Putamen (tissue), 1 donor: Measurements from ENCODE around the gene RBMS1.
"Not testable (repeated sequence)": the region's sequence is repeated elsewhere in the genome, so short reads cannot be mapped to it uniquely, and the experiment has no call there.

ENCODE experiments used
- DNase-seq: peaks from one replicate; pipeline ENCODE4 v3.0.0-alpha.2; 2016; ENCODE audit warnings: low spot score

The RBMS1 gene

DNA sequence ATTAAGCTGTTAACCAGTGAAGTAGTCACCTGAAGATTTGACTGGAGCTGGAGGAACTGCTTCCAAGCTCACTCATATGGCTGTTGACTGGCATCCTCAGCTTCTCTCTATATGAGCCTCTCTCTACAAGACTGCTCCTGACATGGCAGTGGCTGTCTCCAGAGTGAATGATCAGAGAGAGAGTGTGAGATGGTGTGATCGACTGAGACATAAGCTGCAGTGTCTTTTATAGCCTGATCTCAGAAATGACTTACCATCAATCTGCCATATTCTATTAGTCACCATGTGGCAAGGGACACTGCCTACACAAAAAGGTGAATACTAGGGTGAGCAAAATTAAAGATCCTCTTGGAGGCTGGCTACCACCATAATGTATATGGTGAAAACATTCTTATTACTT lies 7.8 kb upstream of the RBMS1 start:
- no peak for DNase-seq

DNA sequence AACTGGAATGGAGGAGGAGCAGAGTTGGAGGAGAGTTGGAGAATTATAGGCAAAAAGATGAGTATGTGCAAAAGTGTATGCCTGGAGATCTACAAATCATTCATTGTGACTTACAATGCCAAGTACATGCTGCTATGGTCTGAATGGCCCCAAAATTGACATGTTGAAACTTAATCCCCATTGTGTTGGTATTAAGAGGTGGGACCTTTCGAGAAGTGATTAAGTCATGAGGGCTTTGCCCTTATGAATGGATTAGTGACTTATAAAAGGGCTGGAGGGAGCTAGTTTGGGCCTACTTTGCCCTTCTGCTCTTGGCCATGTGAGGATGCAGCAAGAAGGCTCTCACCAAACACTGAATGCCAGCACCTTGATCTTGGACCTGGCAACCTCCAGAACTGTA lies 6.3 kb upstream of the RBMS1 start:
- no peak for DNase-seq

GRCh38 chr2:160498137-160498536 lies 4.5 kb upstream of the RBMS1 start:
- no peak for DNase-seq

DNA sequence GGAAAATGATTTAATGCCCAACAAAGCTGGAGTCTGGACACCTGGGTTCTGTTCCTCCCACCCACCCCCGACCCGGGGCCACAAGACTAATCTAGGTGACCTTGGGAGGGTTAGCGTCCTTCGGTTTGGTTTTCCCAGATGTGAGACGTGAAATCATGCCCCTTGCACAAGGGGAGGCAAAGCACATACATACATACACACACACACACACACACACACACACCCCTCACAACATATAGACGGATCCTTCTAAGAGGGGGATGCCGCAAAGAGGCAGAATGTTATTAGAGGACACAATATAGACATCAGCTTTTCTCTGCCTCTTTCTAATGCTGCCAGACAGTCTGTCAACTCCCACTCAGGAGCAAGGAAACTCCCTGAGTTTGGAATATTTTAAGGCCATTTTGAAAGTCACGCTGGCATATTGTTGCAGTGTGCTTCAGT lies 616 bp upstream of the RBMS1 start:
- no peak for DNase-seq

GRCh38 chr2:160492401-160493226 lies 993 bp downstream of the RBMS1 start:
- DNase-seq = no peak

DNA sequence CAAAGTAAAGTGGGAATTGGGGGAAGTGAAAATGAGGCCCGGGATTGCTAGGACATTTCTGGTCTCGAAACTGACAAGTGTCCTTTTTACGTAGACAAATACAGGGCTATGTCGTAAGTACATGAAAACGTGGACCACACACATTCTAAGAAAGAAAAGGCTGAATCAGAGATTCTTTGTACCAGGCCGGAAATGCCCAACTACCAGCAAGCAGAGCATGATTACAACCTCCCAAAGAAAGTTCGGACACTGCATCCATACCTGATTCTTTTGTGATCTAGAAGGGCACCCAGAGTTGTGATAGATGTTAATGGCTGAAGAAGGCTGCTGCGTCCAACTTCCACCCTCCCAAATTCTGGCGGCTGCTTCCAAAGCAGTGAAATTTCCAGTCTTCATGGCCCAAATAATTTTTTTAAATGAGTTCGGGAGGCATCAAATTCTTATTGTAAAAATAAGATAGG lies 1.7 kb downstream of the RBMS1 start:
- no peak for DNase-seq

DNA sequence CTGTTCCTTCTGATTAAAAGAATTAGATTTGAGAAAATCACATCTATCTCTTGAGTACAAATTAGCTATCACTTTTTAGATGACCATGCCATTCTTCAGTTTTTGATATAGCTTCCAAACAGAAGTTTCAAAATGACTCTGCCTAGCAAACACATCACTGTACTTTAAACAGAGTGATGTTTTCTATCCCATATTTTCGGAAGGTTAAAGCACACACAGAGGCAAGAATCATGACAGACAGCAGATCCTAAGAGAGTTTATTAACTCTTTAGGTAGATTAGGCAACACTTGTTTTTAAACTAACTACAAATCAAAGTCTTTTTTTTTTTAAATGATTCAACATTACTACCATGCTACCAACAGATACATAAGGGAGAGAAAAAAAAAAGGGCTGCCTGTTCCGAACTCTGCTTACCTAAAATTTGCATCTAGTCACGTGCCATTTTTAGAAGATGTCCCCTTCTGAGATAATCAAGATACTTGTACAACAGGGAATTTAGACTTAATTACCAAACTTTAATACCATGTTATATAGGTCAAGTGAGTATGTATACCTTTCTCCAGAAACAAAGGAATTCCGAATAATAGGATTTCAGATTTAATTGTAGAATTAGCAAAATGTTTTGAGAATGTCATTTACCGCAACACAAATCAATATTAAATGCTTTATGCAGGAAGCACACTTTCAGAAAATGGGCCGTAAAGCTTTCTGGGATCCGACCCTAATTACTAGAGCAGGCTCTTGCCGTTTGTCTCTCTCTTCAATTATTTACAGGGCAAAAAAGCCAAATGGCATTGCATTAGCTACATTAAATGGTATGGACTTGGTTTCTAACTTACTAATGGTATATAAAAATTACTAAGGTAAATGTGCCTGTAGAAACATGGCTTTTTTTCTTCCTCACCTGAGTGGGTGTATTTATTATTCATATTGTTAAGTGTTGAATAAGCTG lies 2.6 kb downstream of the RBMS1 start:
- DNase-seq = no peak

- no peak for DNase-seq
Observed at GRCh38 chr2:160489111-160489510, 4.5 kb downstream of the RBMS1 start.

DNA sequence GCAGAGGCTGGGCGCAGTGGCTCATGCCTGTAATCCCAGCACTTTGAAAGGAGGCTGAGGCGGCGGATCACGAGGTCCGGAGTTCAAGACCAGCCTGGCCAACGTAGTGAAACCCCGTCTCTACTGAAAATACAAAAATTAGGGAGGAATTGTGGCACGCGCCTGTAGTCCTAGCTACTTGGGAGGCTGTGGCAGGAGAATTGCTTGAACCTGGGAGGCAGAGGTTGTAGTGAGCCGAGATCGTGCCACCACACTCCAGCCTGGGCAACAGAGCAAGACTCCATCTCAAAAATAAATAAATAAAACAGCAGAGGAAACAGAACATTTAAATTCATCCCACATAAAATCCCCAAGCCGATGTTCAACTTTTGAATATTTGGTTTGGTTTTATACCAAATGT lies 5.3 kb downstream of the RBMS1 start:
- not testable (repeated sequence) for DNase-seq

- no peak for DNase-seq
Observed at GRCh38 chr2:160486341-160486740, 7.3 kb downstream of the RBMS1 start.

- no peak for DNase-seq
Observed at GRCh38 chr2:160484859-160485520, 8.6 kb downstream of the RBMS1 start.

DNA sequence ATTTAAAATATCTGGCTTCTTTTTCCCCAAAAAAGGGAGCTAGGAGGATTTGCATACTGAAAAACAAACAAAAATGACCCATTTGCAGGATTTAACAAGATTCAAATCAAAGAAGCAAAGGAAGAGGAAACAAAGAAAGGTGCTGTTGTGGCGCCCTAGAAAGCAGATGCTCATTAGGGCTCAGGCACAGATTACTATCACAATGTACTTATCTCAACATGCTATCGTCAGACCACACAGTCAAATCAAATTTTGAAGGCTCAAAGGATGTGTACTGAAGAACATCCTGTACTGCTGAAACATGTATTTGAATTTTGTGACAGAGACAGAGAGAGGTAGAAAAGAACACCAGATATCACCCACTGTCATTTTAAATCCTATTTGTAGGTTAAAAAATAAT lies 10.9 kb downstream of the RBMS1 start:
- DNase-seq = no peak

GRCh38 chr2:160479269-160479668 lies 14.3 kb downstream of the RBMS1 start:
- no peak for DNase-seq

DNA sequence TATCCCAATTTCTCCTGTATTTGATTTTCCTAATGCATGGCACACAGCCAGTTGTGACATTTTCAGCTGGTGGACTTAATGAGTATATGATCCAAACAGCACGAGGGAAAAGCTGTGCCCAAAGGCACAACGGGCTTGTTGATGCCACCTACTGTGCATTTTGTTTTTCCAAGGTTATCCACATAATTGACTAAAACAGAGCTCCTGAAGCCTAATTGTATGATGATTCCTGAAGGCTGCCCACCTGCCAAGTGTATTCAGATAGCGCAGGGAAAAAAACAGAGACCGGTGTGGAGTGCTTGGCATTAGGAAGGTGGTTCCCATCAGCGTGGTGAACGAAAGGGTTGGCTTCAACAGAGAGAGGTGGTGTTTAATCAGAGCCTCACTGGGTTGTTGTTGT lies 14.9 kb downstream of the RBMS1 start:
- no peak for DNase-seq

- DNase-seq = no peak
Observed at GRCh38 chr2:160477032-160477431, 16.6 kb downstream of the RBMS1 start.

- no peak for DNase-seq
Observed at GRCh38 chr2:160474891-160475787, 18.5 kb downstream of the RBMS1 start.

- no peak for DNase-seq
Observed at GRCh38 chr2:160474319-160474645, 19.3 kb downstream of the RBMS1 start.

- no peak for DNase-seq
Observed at GRCh38 chr2:160473468-160474318, 19.9 kb downstream of the RBMS1 start.

DNA sequence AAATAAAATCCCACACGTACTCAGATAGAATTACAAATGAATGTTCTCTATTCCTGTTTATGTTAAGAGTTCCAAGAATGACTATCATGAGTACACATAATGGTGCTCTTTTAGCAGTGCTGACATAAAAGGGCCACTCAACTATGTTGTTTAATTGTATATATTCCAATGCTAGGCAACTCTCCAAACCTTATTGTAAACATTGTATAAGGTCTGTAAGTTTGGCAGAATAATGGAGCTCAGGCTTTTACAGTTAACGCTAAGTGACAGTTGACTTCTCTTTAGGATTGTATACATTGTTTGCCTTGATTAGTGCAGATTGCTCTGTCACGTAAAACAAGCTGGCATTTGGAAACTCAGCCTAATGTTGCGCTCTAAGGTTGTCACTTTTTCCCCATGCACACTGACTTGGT lies 20.8 kb downstream of the RBMS1 start:
- DNase-seq = no peak

GRCh38 chr2:160471950-160472349 lies 21.7 kb downstream of the RBMS1 start:
- DNase-seq = no peak
